ENCODE data around the gene SMARCE1.
A peak's percentile ranks its signal among the peaks of the same experiment; 100 is the strongest.

The SMARCE1 gene

GRCh38 chr17:40647624-40648383, at the start of gene SMARCE1:
TSS of gene SMARCE1 (minus strand) at chr17:40647818. CDS start at chr17:40645802, 2,016 bp downstream.
- H3K4me3 ChIP-seq (ENCODE audit: low read length), result peak within 1 kb of the TSS; percentile 93
- H3K4me1 ChIP-seq (ENCODE audit: control insufficient read depth, low read length), result peaks cover 30% of the 10 kb centered on the region
- H3K9me2 ChIP-seq (replicated peaks; ENCODE audit: control insufficient read depth, low read length), result no peaks in the 10 kb centered on the region
- peaks cover 22% of the 10 kb centered on the region for H4K20me1 ChIP-seq (ENCODE audit: control insufficient read depth, insufficient read depth, low read depth, low read length)
- H3K9me3 ChIP-seq (ENCODE audit: control insufficient read depth, insufficient read depth, low read length), result no peaks in the 10 kb centered on the region
- peaks cover 58% of the 10 kb centered on the region for H3K79me2 ChIP-seq (ENCODE audit: control insufficient read depth, low read length)
- TF ChIP-seq, protein P1, sequence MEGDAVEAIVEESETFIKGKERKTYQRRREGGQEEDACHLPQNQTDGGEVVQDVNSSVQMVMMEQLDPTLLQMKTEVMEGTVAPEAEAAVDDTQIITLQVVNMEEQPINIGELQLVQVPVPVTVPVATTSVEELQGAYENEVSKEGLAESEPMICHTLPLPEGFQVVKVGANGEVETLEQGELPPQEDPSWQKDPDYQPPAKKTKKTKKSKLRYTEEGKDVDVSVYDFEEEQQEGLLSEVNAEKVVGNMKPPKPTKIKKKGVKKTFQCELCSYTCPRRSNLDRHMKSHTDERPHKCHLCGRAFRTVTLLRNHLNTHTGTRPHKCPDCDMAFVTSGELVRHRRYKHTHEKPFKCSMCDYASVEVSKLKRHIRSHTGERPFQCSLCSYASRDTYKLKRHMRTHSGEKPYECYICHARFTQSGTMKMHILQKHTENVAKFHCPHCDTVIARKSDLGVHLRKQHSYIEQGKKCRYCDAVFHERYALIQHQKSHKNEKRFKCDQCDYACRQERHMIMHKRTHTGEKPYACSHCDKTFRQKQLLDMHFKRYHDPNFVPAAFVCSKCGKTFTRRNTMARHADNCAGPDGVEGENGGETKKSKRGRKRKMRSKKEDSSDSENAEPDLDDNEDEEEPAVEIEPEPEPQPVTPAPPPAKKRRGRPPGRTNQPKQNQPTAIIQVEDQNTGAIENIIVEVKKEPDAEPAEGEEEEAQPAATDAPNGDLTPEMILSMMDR (IDR thresholded peaks at IDR 0.05; ENCODE audit: low read depth, low read length, poor library complexity, severe bottlenecking), result no peak
- TF ChIP-seq EZH2phosphoT487 (IDR thresholded peaks at IDR 0.05; ENCODE audit: borderline replicate concordance, low read length), result no peak
- peaks cover 44% of the 10 kb centered on the region for H3K36me3 ChIP-seq (ENCODE audit: control insufficient read depth, low read length)
- H3F3A ChIP-seq (ENCODE audit: control insufficient read depth, insufficient read depth), result no peaks in the 10 kb centered on the region; the same call in 1 of the 2 replicates
- no peaks in the 10 kb centered on the region for H3K27me3 ChIP-seq (ENCODE audit: control insufficient read depth, low read length)
- peak within 1 kb of the TSS; percentile 86 for H3K4me2 ChIP-seq (ENCODE audit: low read length)
- peak within 1 kb of the TSS; percentile 67 for H3K27ac ChIP-seq (ENCODE audit: low read depth, low read length)

- TF ChIP-seq, protein P1 (IDR thresholded peaks at IDR 0.05; ENCODE audit: low read depth, low read length, poor library complexity, severe bottlenecking), result no peak
- no peak for TF ChIP-seq EZH2phosphoT487 (IDR thresholded peaks at IDR 0.05; ENCODE audit: borderline replicate concordance, low read length)
Observed at GRCh38 chr17:40697297-40697696, 49.7 kb upstream of the SMARCE1 start.

DNA sequence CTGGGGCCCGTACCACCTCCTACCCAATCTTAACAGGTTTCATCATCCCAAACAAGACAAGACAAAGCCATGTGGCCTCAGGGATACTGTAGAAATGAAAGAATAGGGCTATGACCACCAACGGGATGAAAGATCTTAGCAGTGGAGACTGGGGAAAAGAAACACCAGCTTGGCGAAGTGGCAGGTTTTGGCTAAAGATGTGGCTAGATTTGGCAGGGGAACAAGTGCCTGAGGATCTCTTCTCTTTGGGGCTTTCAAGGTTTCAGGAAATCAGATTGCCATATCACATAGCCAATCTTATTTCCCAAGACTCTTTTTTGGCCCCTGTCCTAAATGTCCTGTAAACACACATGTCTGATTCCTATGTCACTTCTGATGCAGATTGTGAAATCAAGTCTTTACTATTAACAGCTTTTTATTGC, 49.0 kb upstream of the SMARCE1 start:
- Histone ChIP-seq H3K4me3 (ENCODE audit: low read length) (no peak overlapping the region), H3K79me2 (ENCODE audit: control insufficient read depth, low read length) (no peaks in the 10 kb centered on the region), H3K36me3 (ENCODE audit: control insufficient read depth, low read length) (no peaks in the 10 kb centered on the region), H3K27ac (ENCODE audit: low read depth, low read length) (no peak overlapping the region), H3K4me2 (ENCODE audit: low read length) (no peak overlapping the region), H3K4me1 (ENCODE audit: control insufficient read depth, low read length) (no peaks in the 10 kb centered on the region), H3K27me3 (ENCODE audit: control insufficient read depth, low read length) (peaks cover 19% of the 10 kb centered on the region), H3K9me3 (ENCODE audit: control insufficient read depth, insufficient read depth, low read length) (no peaks in the 10 kb centered on the region), H3F3A (ENCODE audit: control insufficient read depth, insufficient read depth) (no peaks in the 10 kb centered on the region), H3K9me2 (replicated peaks; ENCODE audit: control insufficient read depth, low read length) (no peaks in the 10 kb centered on the region), H4K20me1 (ENCODE audit: control insufficient read depth, insufficient read depth, low read depth, low read length) (no peaks in the 10 kb centered on the region)
- no peak for TF ChIP-seq EZH2phosphoT487 (IDR thresholded peaks at IDR 0.05; ENCODE audit: borderline replicate concordance, low read length)
- TF ChIP-seq, protein P1 (IDR thresholded peaks at IDR 0.05; ENCODE audit: low read depth, low read length, poor library complexity, severe bottlenecking), result no peak

More at GRCh38 chr17:40697297-40697696, 49.7 kb upstream of the SMARCE1 start:
- H3F3A ChIP-seq (ENCODE audit: control insufficient read depth, insufficient read depth), result no peaks in the 10 kb centered on the region
- H3K9me2 ChIP-seq (replicated peaks; ENCODE audit: control insufficient read depth, low read length), result no peaks in the 10 kb centered on the region
- no peaks in the 10 kb centered on the region for H3K79me2 ChIP-seq (ENCODE audit: control insufficient read depth, low read length)
- H3K27me3 ChIP-seq (ENCODE audit: control insufficient read depth, low read length), result peaks cover 15% of the 10 kb centered on the region
- H3K9me3 ChIP-seq (ENCODE audit: control insufficient read depth, insufficient read depth, low read length), result no peaks in the 10 kb centered on the region
- no peaks in the 10 kb centered on the region for H3K4me1 ChIP-seq (ENCODE audit: control insufficient read depth, low read length)
- no peak overlapping the region for H3K4me3 ChIP-seq (ENCODE audit: low read length)
- H3K4me2 ChIP-seq (ENCODE audit: low read length), result no peak overlapping the region
- H4K20me1 ChIP-seq (ENCODE audit: control insufficient read depth, insufficient read depth, low read depth, low read length), result no peaks in the 10 kb centered on the region
- no peaks in the 10 kb centered on the region for H3K36me3 ChIP-seq (ENCODE audit: control insufficient read depth, low read length)
- no peak overlapping the region for H3K27ac ChIP-seq (ENCODE audit: low read depth, low read length)

Measured in DOHH2 (cell line).